ENCODE results near the gene KRR1. TPM values are rescaled to one million over a fixed set of nuclear protein-coding genes. Genes with fewer than 3 reads are reported as not detected.
"Not testable (repeated sequence)": the region's sequence is repeated elsewhere in the genome, so short reads cannot be mapped to it uniquely, and the experiment has no call there.

The KRR1 gene
- total RNA-seq, 2 experiments from 2014 or later: 71.0 to 73.1 TPM

DNA sequence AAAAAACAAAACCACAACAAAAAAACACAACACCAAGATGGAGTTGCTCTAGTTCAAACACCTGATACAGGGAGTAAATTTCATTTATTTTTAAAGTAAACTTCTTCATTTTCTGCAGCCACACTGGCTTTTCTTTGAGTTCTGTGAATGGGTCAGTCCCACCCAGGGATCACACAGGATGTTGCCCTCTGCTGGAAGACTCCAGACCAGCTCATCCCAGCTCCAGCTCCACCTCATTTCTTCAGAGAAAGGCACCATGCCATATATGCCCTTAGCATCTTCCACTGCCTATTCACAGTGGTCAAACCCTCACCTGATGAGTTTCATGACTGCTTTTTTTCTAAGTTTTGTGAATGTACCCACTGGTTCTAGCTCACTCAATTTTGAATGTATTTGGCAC is 22.9 kb downstream of the KRR1 start:
- Mint-ChIP-seq H3K9me3 (ENCODE audit: insufficient read depth) (no peaks in the 10 kb centered on the region), H3K27me3 (ENCODE audit: low read depth) (no peaks in the 10 kb centered on the region), H3K36me3 (ENCODE audit: low read depth) (peaks cover 25% of the 10 kb centered on the region), H3K27ac (no peak overlapping the region), H3K4me1 (ENCODE audit: low read depth) (peaks cover 37% of the 10 kb centered on the region), H3K4me3 (no peak overlapping the region)
- POLR2A ChIA-PET: interaction anchor here (1.0 kb wide), 1 partner anchor 23 kb away, joined by 3 read pairs; the partner anchor contains the start of gene KRR1
- DNase-seq (no peak), ATAC-seq (peak; percentile 43)
- CTCF ChIA-PET: interaction anchor here (0.6 to 1.9 kb wide), 6 partner anchors 8 to 860 kb away, joined by 3 to 7 read pairs (median 4); partner anchors contain the start of genes GLIPR1 and GLIPR1L1

DNA sequence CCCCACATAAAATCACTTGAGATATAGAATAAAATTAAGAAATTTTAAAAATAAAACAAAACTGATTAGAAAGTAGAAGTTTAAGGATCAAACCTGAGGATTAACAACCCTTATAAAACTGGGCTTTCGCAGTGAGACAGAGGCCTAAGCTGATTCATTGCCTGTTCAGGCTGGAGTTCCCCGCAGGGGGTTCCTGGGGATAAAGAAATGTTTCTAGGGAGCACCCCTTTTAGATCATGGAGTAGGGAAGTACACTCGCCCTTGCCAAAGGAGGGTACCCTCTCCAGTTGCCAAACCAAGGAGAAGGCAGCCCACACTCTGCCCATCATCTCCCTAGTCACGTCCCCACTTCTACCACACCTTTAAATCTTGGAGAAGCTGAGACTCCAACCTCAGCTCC is 24.1 kb downstream of the KRR1 start:
- CTCF ChIA-PET: interaction anchor here (5.6 to 6.1 kb wide), 2 partner anchors 97 to 154 kb away, joined by 58 to 62 read pairs; partner anchors contain the start of genes GLIPR1L1 and GLIPR1L2
- Mint-ChIP-seq H3K9me3 (ENCODE audit: insufficient read depth) (no peaks in the 10 kb centered on the region), H3K36me3 (ENCODE audit: low read depth) (peaks cover 29% of the 10 kb centered on the region), H3K27ac (no peak overlapping the region), H3K27me3 (ENCODE audit: low read depth) (no peaks in the 10 kb centered on the region), H3K4me3 (no peak overlapping the region), H3K4me1 (ENCODE audit: low read depth) (peaks cover 45% of the 10 kb centered on the region)
- POLR2A ChIA-PET: no interaction called here
- ATAC-seq (no peak), DNase-seq (no peak)

DNA sequence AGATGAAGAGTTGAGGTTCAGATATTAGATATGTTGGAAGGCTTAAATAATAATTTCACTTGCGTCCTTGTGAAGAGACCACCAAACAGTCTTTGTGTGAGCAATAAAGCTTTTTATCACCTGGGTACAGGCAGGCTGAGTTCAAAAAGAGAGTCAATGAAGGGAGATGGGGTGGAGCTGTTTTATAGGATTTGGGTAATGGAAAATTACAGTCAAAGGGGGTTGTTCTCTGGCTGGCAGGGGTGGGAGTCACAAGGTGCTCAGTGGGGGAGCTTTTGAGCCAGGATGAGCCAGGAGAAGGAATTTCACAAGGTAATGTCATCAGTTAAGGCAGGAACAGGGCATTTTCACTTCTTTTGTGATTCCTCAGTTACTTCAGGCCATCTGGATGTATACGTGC is 27.0 kb downstream of the KRR1 start:
- ATAC-seq; H3K27me3 Mint-ChIP-seq (ENCODE audit: low read depth); DNase-seq; H3K9me3 Mint-ChIP-seq (ENCODE audit: insufficient read depth); H3K4me3 Mint-ChIP-seq: not testable (repeated sequence)
- Mint-ChIP-seq H3K4me1 (ENCODE audit: low read depth) (peaks cover 57% of the 10 kb centered on the region), H3K36me3 (ENCODE audit: low read depth) (peaks cover 28% of the 10 kb centered on the region), H3K27ac (peak overlapping the region; percentile 49)
- CTCF ChIA-PET: interaction anchor here (0.9 to 6.1 kb wide), 28 partner anchors 8 to 795 kb away, joined by 3 to 62 read pairs (median 8); partner anchors contain the start of genes GLIPR1L1, GLIPR1L2, KRR1 and PHLDA1
- POLR2A ChIA-PET: interaction anchor here (1.0 to 2.8 kb wide), 2 partner anchors 12 to 27 kb away, joined by 3 to 21 read pairs; partner anchors contain the start of gene KRR1

DNA sequence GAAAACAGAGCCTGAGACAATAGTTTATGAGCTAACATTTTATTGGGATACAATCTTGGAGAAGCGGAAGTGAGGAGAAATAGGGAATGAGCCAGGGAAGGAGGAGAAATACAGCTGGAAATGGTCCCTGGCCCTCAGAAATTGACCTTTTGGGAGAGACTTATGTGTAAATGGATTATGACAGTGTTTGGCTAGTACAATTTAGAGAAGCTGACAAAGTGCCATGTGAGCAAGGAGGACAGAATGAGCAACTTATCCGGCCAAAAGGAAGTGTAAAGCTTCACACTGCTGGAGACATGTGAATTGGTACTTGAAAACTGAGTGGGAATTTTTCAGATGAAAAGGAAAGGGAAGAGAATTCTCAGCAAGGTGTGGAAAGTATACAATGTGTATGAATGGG is 28.0 kb downstream of the KRR1 start:
- ChIA-PET POLR2A (interaction anchor here (0.6 to 2.8 kb wide), 2 partner anchors 28 to 43 kb away, joined by 3 to 21 read pairs; partner anchors contain the start of gene KRR1), CTCF (interaction anchor here (0.8 to 6.1 kb wide), 21 partner anchors 9 to 794 kb away, joined by 3 to 62 read pairs (median 10); partner anchors contain the start of genes GLIPR1L1, GLIPR1L2, KRR1 and PHLDA1)
- Mint-ChIP-seq H3K4me3 (peak overlapping the region; percentile 29), H3K9me3 (ENCODE audit: insufficient read depth) (no peaks in the 10 kb centered on the region), H3K27me3 (ENCODE audit: low read depth) (no peaks in the 10 kb centered on the region), H3K4me1 (ENCODE audit: low read depth) (peaks cover 58% of the 10 kb centered on the region), H3K27ac (peak overlapping the region; percentile 37), H3K36me3 (ENCODE audit: low read depth) (peaks cover 25% of the 10 kb centered on the region)
- DNase-seq (no peak), ATAC-seq (no peak)

DNA sequence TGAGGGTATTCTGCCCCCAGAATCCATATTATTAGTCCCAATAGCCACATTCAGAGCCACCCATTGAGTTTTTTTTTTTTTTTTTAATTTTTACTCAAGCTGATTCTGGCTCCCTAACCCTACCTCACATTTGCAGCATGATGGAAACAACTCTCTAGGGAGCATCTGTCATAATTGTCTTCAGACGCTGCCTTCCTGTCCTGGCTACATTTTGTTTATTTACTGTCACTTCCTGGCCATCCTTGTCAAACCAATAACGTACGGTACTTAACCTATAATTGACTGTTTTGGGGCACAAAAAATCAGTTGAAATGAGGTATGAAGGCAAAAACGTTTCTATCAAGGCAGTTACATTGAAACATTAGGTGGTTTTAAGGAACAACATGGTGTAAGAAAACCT is 28.8 kb downstream of the KRR1 start:
- no peaks in the 10 kb centered on the region for H3K9me3 Mint-ChIP-seq (ENCODE audit: insufficient read depth)
- H3K36me3 Mint-ChIP-seq (ENCODE audit: low read depth): peaks cover 25% of the 10 kb centered on the region
- H3K27me3 Mint-ChIP-seq (ENCODE audit: low read depth): no peaks in the 10 kb centered on the region
- peak overlapping the region; percentile 100 for H3K27ac Mint-ChIP-seq
- CTCF ChIA-PET: interaction anchor here (0.8 to 6.1 kb wide), 12 partner anchors 8 to 548 kb away, joined by 3 to 62 read pairs (median 20); partner anchors contain the start of genes GLIPR1L1, GLIPR1L2, KRR1 and PHLDA1
- no peak for DNase-seq
- ATAC-seq: no peak
- H3K4me1 Mint-ChIP-seq (ENCODE audit: low read depth): peaks cover 62% of the 10 kb centered on the region
- H3K4me3 Mint-ChIP-seq: peak overlapping the region; percentile 91
- POLR2A ChIA-PET: no interaction called here

DNA sequence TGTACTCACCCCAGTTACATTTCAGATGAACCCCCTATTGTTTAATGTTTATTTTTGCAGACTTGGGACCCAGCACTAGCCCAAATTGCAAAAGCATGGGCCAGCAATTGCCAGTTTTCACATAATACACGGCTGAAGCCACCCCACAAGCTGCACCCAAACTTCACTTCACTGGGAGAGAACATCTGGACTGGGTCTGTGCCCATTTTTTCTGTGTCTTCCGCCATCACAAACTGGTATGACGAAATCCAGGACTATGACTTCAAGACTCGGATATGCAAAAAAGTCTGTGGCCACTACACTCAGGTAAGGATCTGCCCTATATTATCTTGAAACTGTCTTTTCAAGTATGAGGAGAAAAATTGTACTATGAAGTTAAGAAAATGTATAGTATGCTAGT is 29.6 kb downstream of the KRR1 start:
- ATAC-seq (no peak), DNase-seq (no peak)
- ChIA-PET CTCF (interaction anchor here (1.0 to 6.1 kb wide), 7 partner anchors 17 to 149 kb away, joined by 4 to 62 read pairs (median 31); partner anchors contain the start of genes GLIPR1L1, GLIPR1L2 and KRR1), POLR2A (interaction anchor here (1.3 to 3.2 kb wide), 3 partner anchors 29 to 550 kb away, joined by 6 to 24 read pairs (median 9); partner anchors contain the start of genes KRR1 and PHLDA1)
- Mint-ChIP-seq H3K27ac (peak overlapping the region; percentile 100), H3K27me3 (ENCODE audit: low read depth) (no peaks in the 10 kb centered on the region), H3K4me1 (ENCODE audit: low read depth) (peaks cover 71% of the 10 kb centered on the region), H3K36me3 (ENCODE audit: low read depth) (peaks cover 24% of the 10 kb centered on the region), H3K9me3 (ENCODE audit: insufficient read depth) (no peaks in the 10 kb centered on the region), H3K4me3 (peak overlapping the region; percentile 91)

DNA sequence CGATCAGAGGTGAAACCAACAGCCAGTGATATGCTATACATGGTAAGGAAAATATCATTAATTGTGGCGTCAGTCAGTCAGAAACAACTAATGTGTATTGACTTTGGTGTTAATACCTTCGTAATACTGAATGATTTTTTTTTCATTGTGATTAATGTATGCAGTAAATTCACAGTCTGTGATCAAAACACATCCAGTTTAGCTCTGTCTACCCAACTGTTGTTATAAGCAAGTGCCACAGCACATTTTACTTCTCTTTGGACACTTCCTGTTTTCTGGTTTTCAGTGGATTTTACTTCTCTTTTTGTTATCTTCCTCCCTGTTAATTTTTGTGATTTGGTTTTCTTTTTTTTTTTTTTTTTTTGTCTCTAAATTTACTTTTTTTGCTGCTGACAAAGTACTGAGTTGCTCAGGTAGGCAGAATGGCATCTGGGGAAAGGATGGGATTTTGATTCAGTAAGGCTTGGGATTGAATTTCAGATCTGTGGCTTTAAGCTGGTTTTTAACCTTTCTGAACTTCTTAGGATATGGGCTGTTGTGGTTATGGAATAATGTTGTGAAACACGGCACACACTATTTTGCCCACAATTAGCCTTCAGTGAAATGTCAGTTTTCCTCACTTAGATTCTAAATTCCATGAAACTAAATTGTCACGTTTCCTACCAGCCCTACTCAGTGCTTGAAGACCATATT is 30.2 kb downstream of the KRR1 start:
- H3K27ac Mint-ChIP-seq: peak overlapping the region; percentile 100
- H3K9me3 Mint-ChIP-seq (ENCODE audit: insufficient read depth): no peaks in the 10 kb centered on the region
- ATAC-seq (peak; percentile 9), DNase-seq (no peak)
- H3K4me3 Mint-ChIP-seq: peak overlapping the region; percentile 91
- H3K4me1 Mint-ChIP-seq (ENCODE audit: low read depth): peaks cover 71% of the 10 kb centered on the region
- POLR2A ChIA-PET: interaction anchor here (0.7 to 3.2 kb wide), 8 partner anchors 21 to 551 kb away, joined by 3 to 24 read pairs (median 6); partner anchors contain the start of genes KRR1 and PHLDA1
- H3K27me3 Mint-ChIP-seq (ENCODE audit: low read depth): no peaks in the 10 kb centered on the region
- CTCF ChIA-PET: interaction anchor here (1.0 to 4.3 kb wide), 12 partner anchors 8 to 147 kb away, joined by 3 to 31 read pairs (median 7); partner anchors contain the start of genes GLIPR1L1 and GLIPR1L2
- H3K36me3 Mint-ChIP-seq (ENCODE audit: low read depth): peaks cover 21% of the 10 kb centered on the region

DNA sequence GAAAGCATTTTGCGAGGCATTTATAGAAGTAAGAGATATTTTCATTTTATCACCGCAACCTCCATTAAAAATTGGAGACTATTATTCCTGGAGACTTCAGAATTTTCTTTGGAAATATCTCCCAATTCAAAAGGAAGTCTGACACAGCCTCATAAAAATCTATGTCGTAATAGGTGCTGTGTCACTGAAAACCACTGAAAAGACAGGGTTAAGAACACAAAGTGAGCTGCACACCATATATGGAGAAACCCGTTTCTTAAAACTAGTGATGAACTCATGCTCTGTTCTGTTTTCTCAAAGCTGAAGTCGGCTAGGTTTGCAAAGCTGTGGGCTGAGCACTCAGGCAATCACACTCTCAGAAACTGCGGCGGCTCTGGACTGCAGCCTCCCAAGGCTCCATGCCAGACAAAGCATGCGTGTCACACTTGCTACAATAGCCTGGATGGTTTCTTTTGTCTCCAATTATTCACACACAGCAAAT is 30.9 kb downstream of the KRR1 start, which contains the start of gene GLIPR1:
GLIPR1 (plus strand) TSS at position 287 of the 481 bp plus-strand sequence; CDS start at position 413, 126 bp downstream.
- Mint-ChIP-seq H3K4me1 (ENCODE audit: low read depth) (peaks cover 71% of the 10 kb centered on the region), H3K4me3 (peak within 1 kb of the TSS; percentile 91), H3K9me3 (ENCODE audit: insufficient read depth) (no peaks in the 10 kb centered on the region), H3K27ac (peak within 1 kb of the TSS; percentile 100), H3K36me3 (ENCODE audit: low read depth) (peaks cover 21% of the 10 kb centered on the region), H3K27me3 (ENCODE audit: low read depth) (no peaks in the 10 kb centered on the region)
- POLR2A ChIA-PET: interaction anchor here (0.6 to 3.2 kb wide), 10 partner anchors 20 to 552 kb away, joined by 3 to 24 read pairs (median 4); partner anchors contain the start of genes KRR1 and PHLDA1
- ATAC-seq: peak; percentile 83
- DNase-seq: peak; percentile 83
- CTCF ChIA-PET: interaction anchor here (1.0 to 4.3 kb wide), 14 partner anchors 9 to 551 kb away, joined by 3 to 31 read pairs (median 6); partner anchors contain the start of genes GLIPR1L1, GLIPR1L2 and PHLDA1

DNA sequence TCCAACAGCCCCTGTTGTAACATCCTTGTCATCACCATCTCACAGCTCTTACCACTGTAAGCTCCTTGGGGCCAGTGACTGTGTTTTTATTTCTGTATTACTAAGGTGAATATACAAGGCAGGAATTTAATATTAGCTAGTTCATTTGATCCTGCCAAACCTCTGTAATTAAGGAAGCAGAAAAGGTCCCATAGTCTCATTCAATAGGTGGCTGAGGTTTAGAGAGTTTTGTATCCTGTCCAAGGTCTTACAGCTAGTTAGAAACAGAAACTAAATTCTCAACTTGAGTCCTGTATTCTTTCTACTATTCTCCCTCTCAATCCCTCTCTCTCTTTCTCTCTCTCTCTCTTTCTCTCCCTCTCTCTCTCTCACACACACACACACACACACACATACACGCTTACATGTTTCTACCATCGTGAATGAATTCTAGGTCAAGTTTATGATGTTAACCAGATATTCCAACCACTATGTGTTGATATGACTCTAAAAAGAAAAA is 31.4 kb downstream of the KRR1 start:
- no peaks in the 10 kb centered on the region for H3K27me3 Mint-ChIP-seq (ENCODE audit: low read depth)
- CTCF ChIA-PET: interaction anchor here (1.1 to 4.3 kb wide), 15 partner anchors 9 to 552 kb away, joined by 3 to 31 read pairs (median 5); partner anchors contain the start of genes GLIPR1L1, GLIPR1L2 and PHLDA1
- no peak for DNase-seq

DNA sequence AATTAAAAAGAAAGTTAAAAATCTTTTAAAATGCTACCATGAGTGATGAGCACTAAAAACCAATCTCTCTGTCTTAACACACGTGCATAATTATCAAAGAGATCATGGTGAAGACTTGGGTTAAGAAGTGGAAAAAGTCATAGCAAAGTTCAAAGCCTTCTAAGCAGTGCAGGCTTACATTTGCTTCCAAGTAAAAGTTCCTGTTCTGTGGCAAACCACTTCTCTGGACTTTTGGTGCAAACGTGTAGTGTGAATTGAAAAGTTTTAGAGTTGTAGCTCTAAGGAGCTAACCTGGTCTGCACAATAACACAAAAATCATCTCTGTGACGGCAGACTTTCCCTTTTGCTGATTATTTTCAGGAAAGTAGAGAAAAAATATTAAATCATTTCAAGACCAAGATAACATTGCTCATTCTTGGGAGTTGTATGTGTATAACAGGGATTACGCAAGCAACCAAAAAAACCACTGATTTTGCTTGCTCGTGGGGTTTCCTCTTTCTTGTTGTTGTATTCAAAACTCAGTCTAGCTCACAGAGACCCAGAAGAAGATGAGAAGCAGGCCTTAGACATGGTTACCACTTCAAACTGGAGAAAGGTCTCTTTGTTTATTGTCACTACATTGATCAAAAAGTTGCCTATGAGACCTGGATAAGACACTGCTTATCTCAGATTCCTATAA is 33.2 kb downstream of the KRR1 start:
- peak; percentile 60 for DNase-seq
- ATAC-seq: peak; percentile 57
- CTCF ChIA-PET: interaction anchor here (0.8 to 4.3 kb wide), 2 partner anchors 33 to 87 kb away, joined by 3 to 31 read pairs; partner anchors contain the start of genes GLIPR1L2 and KRR1
- peak overlapping the region; percentile 43 for H3K4me3 Mint-ChIP-seq
- peak overlapping the region; percentile 100 for H3K27ac Mint-ChIP-seq
- POLR2A ChIA-PET: no interaction called here
- peaks cover 4% of the 10 kb centered on the region for H3K36me3 Mint-ChIP-seq (ENCODE audit: low read depth)
- H3K27me3 Mint-ChIP-seq (ENCODE audit: low read depth): peaks cover 3% of the 10 kb centered on the region
- no peaks in the 10 kb centered on the region for H3K9me3 Mint-ChIP-seq (ENCODE audit: insufficient read depth)
- H3K4me1 Mint-ChIP-seq (ENCODE audit: low read depth): peaks cover 54% of the 10 kb centered on the region

More for the DNA sequence above, 31.4 kb downstream of the KRR1 start:
- H3K4me1 Mint-ChIP-seq (ENCODE audit: low read depth): peaks cover 69% of the 10 kb centered on the region
- H3K36me3 Mint-ChIP-seq (ENCODE audit: low read depth): peaks cover 18% of the 10 kb centered on the region
- POLR2A ChIA-PET: interaction anchor here (0.6 to 3.2 kb wide), 8 partner anchors 20 to 540 kb away, joined by 3 to 24 read pairs (median 4); partner anchors contain the start of gene KRR1
- peak; percentile 48 for ATAC-seq
- peak overlapping the region; percentile 100 for H3K27ac Mint-ChIP-seq
- no peaks in the 10 kb centered on the region for H3K9me3 Mint-ChIP-seq (ENCODE audit: insufficient read depth)
- peak overlapping the region; percentile 91 for H3K4me3 Mint-ChIP-seq

All from activated CD8-positive, alpha-beta T cell treated with anti-CD3 and anti-CD28 coated beads, Interleukin-2, amount 10 ng/mL, durations not matched to agents 7 days and 5 days (primary cell).